ENCODE results near the gene EHHADH. TPM values are rescaled to one million over a fixed set of nuclear protein-coding genes. Genes with fewer than 3 reads are reported as not detected.

Gene EHHADH
- total RNA-seq, 2 donors from 2014 or later: 8.3 to 9.2 TPM

DNA sequence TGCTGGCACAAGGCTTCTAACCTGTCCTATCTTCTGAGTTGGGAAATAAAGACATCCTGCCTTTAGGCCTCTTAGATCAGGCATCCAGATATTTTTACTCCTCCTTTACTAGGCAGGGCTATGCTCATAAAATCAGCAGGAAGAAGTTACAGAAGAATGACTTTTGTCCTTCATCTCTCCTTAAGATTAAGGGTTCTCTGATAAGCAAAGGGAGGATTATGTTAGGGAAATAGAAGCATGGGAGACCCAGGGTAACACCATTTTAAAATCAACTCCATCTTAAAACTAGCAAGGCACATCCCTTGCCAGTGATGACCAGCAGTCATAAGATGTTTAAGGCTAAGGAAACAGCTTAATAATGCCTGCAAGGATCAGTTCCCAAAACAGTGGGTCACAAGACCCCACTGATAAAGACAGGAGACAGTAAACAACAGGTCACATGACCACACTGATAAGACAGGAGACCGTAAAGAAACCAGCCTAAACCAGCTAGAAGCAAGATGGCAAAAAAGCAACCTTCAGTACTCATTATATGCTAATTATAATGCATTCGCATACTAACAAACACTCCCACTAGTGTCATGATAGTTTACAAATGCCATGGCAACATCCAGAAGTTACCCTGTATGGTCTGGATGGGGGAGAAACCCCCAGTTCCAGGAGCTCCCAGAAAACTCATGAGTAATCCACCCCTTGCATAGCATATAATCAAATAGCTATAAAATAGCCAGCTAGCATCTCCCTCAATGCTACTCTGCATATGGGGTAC lies 14.5 kb upstream of the EHHADH start:
- WGBS, 2 donors: 50 to 58% methylated on average over 2 of the region's 2 CpGs
- Histone ChIP-seq H3K9me3 (no peaks in the 10 kb centered on the region), H3K36me3 (replicated peaks in 1 of 2; ENCODE audit: insufficient read depth in 1 of 2, low read depth in 2 of 2) (no peaks in the 10 kb centered on the region), H3K4me1 (no peaks in the 10 kb centered on the region), H3K4me3 (no peak overlapping the region), H3K27me3 (no peaks in the 10 kb centered on the region), H3K27ac (no peak overlapping the region)
- no peak for ATAC-seq
- intact Hi-C loops (cut with DNase I): no loop called here
- TF ChIP-seq POLR2A (IDR thresholded peaks at IDR 0.05): no peak
- no peak for TF ChIP-seq CTCF (IDR thresholded peaks at IDR 0.05)
- no peak for DNase-seq

GRCh38 chr3:185267193-185267592 lies 13.3 kb upstream of the EHHADH start:
- H3K4me3 ChIP-seq: no peak overlapping the region
- no peak overlapping the region for H3K27ac ChIP-seq
- H3K27me3 ChIP-seq: no peaks in the 10 kb centered on the region
- DNase-seq (no peak), ATAC-seq (no peak)
- intact Hi-C loops (cut with DNase I): no loop called here
- 74 to 82% methylated on average over 3 of the region's 3 CpGs for WGBS, 2 donors
- no peaks in the 10 kb centered on the region for H3K9me3 ChIP-seq
- H3K36me3 ChIP-seq (replicated peaks in 1 of 2; ENCODE audit: insufficient read depth in 1 of 2, low read depth in 2 of 2): no peaks in the 10 kb centered on the region
- TF ChIP-seq CTCF (IDR thresholded peaks at IDR 0.05) (no peak), POLR2A (IDR thresholded peaks at IDR 0.05) (no peak)
- no peaks in the 10 kb centered on the region for H3K4me1 ChIP-seq

DNA sequence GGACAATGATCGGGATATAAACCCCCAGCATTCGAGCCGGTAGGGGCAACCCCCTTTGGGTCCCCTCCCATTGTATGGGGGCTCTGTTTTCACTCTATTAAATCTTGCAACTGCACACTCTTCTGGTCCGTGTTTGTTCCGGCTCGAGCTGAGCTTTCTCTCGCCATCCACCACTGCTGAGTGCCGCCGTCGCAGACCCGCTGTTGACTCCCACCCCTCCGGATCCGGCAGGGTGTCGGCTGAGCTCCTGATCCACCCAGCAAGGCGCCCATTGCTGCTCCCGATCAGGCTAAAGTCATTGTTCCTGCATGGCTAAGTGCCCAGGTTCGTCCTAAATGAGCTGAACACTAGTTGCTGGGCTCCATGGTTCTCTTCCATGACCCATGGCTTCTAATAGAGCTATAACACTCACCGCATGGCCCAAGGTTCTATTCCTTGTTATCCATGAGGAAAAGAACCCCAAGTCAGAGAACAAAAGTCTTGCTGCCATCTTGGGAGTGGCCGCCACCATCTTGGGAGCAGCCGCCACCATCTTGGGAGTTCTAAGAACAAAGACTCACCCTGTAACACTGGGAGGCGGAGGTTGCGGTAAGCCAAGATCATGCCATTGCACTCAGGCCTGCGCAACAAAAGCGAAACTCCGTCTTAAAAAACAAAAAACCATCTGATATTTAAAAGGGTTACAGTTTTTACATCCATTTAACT lies 11.2 kb upstream of the EHHADH start:
- ATAC-seq: no peak
- Histone ChIP-seq H3K36me3 (replicated peaks in 1 of 2; ENCODE audit: insufficient read depth in 1 of 2, low read depth in 2 of 2) (no peaks in the 10 kb centered on the region), H3K4me3 (no peak overlapping the region), H3K4me1 (no peaks in the 10 kb centered on the region), H3K27me3 (no peaks in the 10 kb centered on the region), H3K27ac (no peak overlapping the region), H3K9me3 (no peaks in the 10 kb centered on the region)
- intact Hi-C loops (cut with DNase I): no loop called here
- 92 to 96% methylated on average over 24 to 25 of the region's 25 CpGs for WGBS, 2 donors
- no peak for TF ChIP-seq POLR2A (IDR thresholded peaks at IDR 0.05)
- no peak for TF ChIP-seq CTCF (IDR thresholded peaks at IDR 0.05)
- no peak for DNase-seq

DNA sequence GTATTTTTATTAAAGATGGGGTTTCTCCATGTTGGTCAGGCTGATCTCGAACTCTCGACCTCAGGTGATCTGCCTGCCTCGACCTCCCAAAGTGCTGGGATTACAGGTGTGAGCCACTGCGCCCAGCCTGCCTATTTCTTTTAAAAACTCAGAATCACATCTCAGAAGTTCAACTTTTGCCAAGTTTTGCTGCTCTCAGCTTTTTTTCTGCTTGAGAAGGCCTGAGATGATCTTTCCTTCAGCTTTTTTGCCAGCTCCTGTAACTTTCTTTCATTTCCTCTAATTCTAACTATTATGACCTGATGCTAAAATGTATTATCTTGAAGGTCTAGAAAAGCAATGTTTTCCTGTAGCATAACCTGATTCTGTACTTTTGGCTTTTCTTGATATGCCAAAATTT lies 9.6 kb upstream of the EHHADH start:
- WGBS, 2 donors: 84% methylated on average over 4 of the region's 4 CpGs
- Histone ChIP-seq H3K27me3 (no peaks in the 10 kb centered on the region), H3K9me3 (no peaks in the 10 kb centered on the region), H3K4me1 (no peaks in the 10 kb centered on the region), H3K27ac (no peak overlapping the region), H3K36me3 (replicated peaks in 1 of 2; ENCODE audit: insufficient read depth in 1 of 2, low read depth in 2 of 2) (no peaks in the 10 kb centered on the region), H3K4me3 (no peak overlapping the region)
- DNase-seq: no peak
- no peak for ATAC-seq
- TF ChIP-seq POLR2A (IDR thresholded peaks at IDR 0.05): no peak
- no peak for TF ChIP-seq CTCF (IDR thresholded peaks at IDR 0.05)
- intact Hi-C loops (cut with DNase I): no loop called here

Measured in body of pancreas (tissue), 4 donors.